OCI-LY3 (cell line): ENCODE data around the gene ZNF559.

Source experiments
- H2AFZ ChIP-seq: fragments of 200-600, 300-600 bp; shearing (Covaris generic); 2 replicates; pipeline ENCODE4 v1.6.0; 2014; ENCODE audit warnings: antibody characterized with exemption, low read depth, low read length
- H3K27ac ChIP-seq: fragments of 200-600, 300-600 bp; sonication (generic); 2 replicates; pipeline ENCODE4 v1.5.1; 2014; ENCODE audit warnings: mild to moderate bottlenecking, low read length, moderate library complexity, mixed read lengths
- H3K27me3 ChIP-seq: fragments of 200-600, 300-600 bp; sonication (generic); 2 replicates; pipeline ENCODE4 v1.6.1; 2014; ENCODE audit warnings: low read depth, low read length, mixed read lengths
- H3K36me3 ChIP-seq: fragments of 200-600, 300-600 bp; sonication (generic); replicated peaks from 2 replicates; pipeline ENCODE3; 2014; ENCODE audit warnings: low read depth, low read length, mixed read lengths
- H3K4me1 ChIP-seq: fragments of 300-600, 200-600 bp; sonication (generic); 2 replicates; pipeline ENCODE4 v1.6.1; 2014; ENCODE audit warnings: low read length, mixed read lengths
- H3K4me2 ChIP-seq: fragments of 200-600, 300-600 bp; sonication (generic); 2 replicates; pipeline ENCODE4 v1.6.1; 2014; ENCODE audit warnings: low read length, mixed read lengths
- H3K4me3 ChIP-seq: fragments of 300-600, 200-600 bp; sonication (generic); 2 replicates; pipeline ENCODE4 v1.5.1; 2014; ENCODE audit warnings: antibody characterized with exemption, mild to moderate bottlenecking, low read length, moderate library complexity
- H3K79me2 ChIP-seq: fragments of 300-600, 200-600 bp; shearing (Covaris generic); 2 replicates; pipeline ENCODE4 v1.6.1; 2014; ENCODE audit warnings: mild to moderate bottlenecking, low read length, mixed read lengths
- H3K9ac ChIP-seq: fragments of 300-600, 200-600 bp; shearing (Covaris generic); 2 replicates; pipeline ENCODE4 v1.6.0; 2014; ENCODE audit warnings: mild to moderate bottlenecking, low read length, moderate library complexity
- H3K9me3 ChIP-seq: fragments of 200-600, 300-600 bp; shearing (Covaris generic); 2 replicates; pipeline ENCODE4 v1.6.1; 2014; ENCODE audit warnings: low read length, mixed read lengths; ENCODE audit not compliant: insufficient read depth
- H4K20me1 ChIP-seq: fragments of 200-600, 300-600 bp; sonication (generic); 2 replicates; pipeline ENCODE4 v1.6.1; 2016; ENCODE audit warnings: low read length, mixed read lengths; ENCODE audit not compliant: insufficient read depth
- CTCF ChIP-seq: fragments of 200-600, 300-600 bp; sonication (generic); IDR thresholded peaks from 2 replicates; pipeline ENCODE4 v1.5.1; 2014; ENCODE audit warnings: antibody characterized with exemption, low read length, low read depth
- EZH2phosphoT487 ChIP-seq: fragments of 200-600 bp; shearing (Covaris generic); IDR thresholded peaks from 2 replicates; pipeline ENCODE4 v1.6.1; 2018; ENCODE audit warnings: antibody characterized with exemption, mixed run types, low read depth

Gene ZNF559

GRCh38 chr19:9353011-9353410 is 29.0 kb downstream of the ZNF559 start:
- H3K36me3 ChIP-seq = peaks cover 42% of the 10 kb centered on the region
- H3K4me1 ChIP-seq = no peaks in the 10 kb centered on the region
- H3K27ac ChIP-seq = no peak overlapping the region
- no peak overlapping the region for H2AFZ ChIP-seq
- H3K9ac ChIP-seq = no peak overlapping the region
- peaks cover 33% of the 10 kb centered on the region; the same call in 1 of the 2 replicates for H3K9me3 ChIP-seq
- H4K20me1 ChIP-seq = no peaks in the 10 kb centered on the region
- H3K79me2 ChIP-seq = no peaks in the 10 kb centered on the region
- no peak for TF ChIP-seq CTCF
- TF ChIP-seq EZH2phosphoT487 = no peak
- H3K4me2 ChIP-seq = no peak overlapping the region
- H3K4me3 ChIP-seq = no peak overlapping the region
- H3K27me3 ChIP-seq = no peaks in the 10 kb centered on the region

GRCh38 chr19:9354651-9355050 is 30.7 kb downstream of the ZNF559 start:
- no peak overlapping the region for H3K4me3 ChIP-seq
- no peaks in the 10 kb centered on the region for H4K20me1 ChIP-seq
- H3K36me3 ChIP-seq = peaks cover 47% of the 10 kb centered on the region
- TF ChIP-seq EZH2phosphoT487 (no peak), CTCF (no peak)
- H3K79me2 ChIP-seq = no peaks in the 10 kb centered on the region
- H3K27ac ChIP-seq = no peak overlapping the region
- no peak overlapping the region for H3K4me2 ChIP-seq
- H3K9me3 ChIP-seq = peaks cover 31% of the 10 kb centered on the region; the same call in 1 of the 2 replicates
- H3K9ac ChIP-seq = no peak overlapping the region
- no peak overlapping the region for H2AFZ ChIP-seq
- no peaks in the 10 kb centered on the region for H3K27me3 ChIP-seq
- H3K4me1 ChIP-seq = no peaks in the 10 kb centered on the region

- peaks cover 53% of the 10 kb centered on the region for H3K36me3 ChIP-seq
- H4K20me1 ChIP-seq = no peaks in the 10 kb centered on the region
- H3K9me3 ChIP-seq = peaks cover 15% of the 10 kb centered on the region; the same call in 1 of the 2 replicates
- H3K4me1 ChIP-seq = no peaks in the 10 kb centered on the region
- no peak within 1 kb of the TSS for H2AFZ ChIP-seq
- no peaks in the 10 kb centered on the region for H3K79me2 ChIP-seq
- H3K27me3 ChIP-seq = no peaks in the 10 kb centered on the region
- TF ChIP-seq EZH2phosphoT487 (no peak), CTCF (no peak)
- H3K9ac ChIP-seq = no peak within 1 kb of the TSS
- no peak within 1 kb of the TSS for H3K4me2 ChIP-seq
- H3K27ac ChIP-seq = no peak within 1 kb of the TSS
- no peak within 1 kb of the TSS for H3K4me3 ChIP-seq
Observed at GRCh38 chr19:9362905-9363304, 38.9 kb downstream of the ZNF559 start, which contains the start of gene ZNF177. TSS of gene ZNF177 (plus strand) at chr19:9363013. CDS start at chr19:9378312, 15,299 bp downstream.

GRCh38 chr19:9370738-9371619 is 47.0 kb downstream of the ZNF559 start:
- no peaks in the 10 kb centered on the region for H3K4me1 ChIP-seq
- H3K9me3 ChIP-seq = peaks cover 20% of the 10 kb centered on the region; the same call in 1 of the 2 replicates
- no peak overlapping the region for H3K4me3 ChIP-seq
- no peak for TF ChIP-seq CTCF
- TF ChIP-seq EZH2phosphoT487 = no peak
- H3K36me3 ChIP-seq = peaks cover 55% of the 10 kb centered on the region
- H2AFZ ChIP-seq = no peak overlapping the region
- no peak overlapping the region for H3K9ac ChIP-seq
- no peaks in the 10 kb centered on the region for H3K27me3 ChIP-seq
- H3K4me2 ChIP-seq = no peak overlapping the region
- H3K27ac ChIP-seq = no peak overlapping the region
- no peaks in the 10 kb centered on the region for H4K20me1 ChIP-seq
- no peaks in the 10 kb centered on the region for H3K79me2 ChIP-seq
